CD4-positive, alpha-beta T cell (primary cell): ENCODE results near the gene ECHS1. TPM values are rescaled to one million over a fixed set of nuclear protein-coding genes. Genes with fewer than 3 reads are reported as not detected.

Experiments used
- ATAC-seq: fragments of 200-7000 bp; cut with Tn5 transposase; one replicate; pipeline ENCODE4 v1.10.0; 2022; ENCODE audit warnings: mild to moderate bottlenecking; ENCODE audit not compliant: poor library complexity
- CTCF ChIA-PET: fragments of 350-600 bp; sonication (Branson Sonifier 250); formaldehyde crosslinking; loops from one replicate; lab custom pipeline; 2021; ENCODE audit warnings: antibody characterized with exemption, inconsistent platforms; lab: Charles Lee
- POLR2A ChIA-PET: fragments of 350-600 bp; sonication (Branson Sonifier 250); formaldehyde crosslinking; loops from one replicate; lab custom pipeline; 2021; ENCODE audit warnings: antibody characterized with exemption, inconsistent platforms; lab: Charles Lee
- DNase-seq, 14 experiments: peaks; one replicate each; pipeline ENCODE4 v3.0.0-alpha.2; 2013 to 2020; ENCODE audit warnings: mixed read lengths in 2 of 14
- H3K27ac ChIP-seq, 2 donors: one replicate each; pipeline versions ENCODE4 v1.5.1 to v1.7.0; 2013; ENCODE audit warnings: low read length in 2 of 2, low read depth in 1 of 2, mild to moderate bottlenecking in 1 of 2
- H3K27me3 ChIP-seq, 2 experiments: 1 replicate in 1 of 2; 2 replicates in 1 of 2; pipeline versions ENCODE4 v1.6.1 to v1.7.0; 2013; ENCODE audit warnings: low read length in 2 of 2, control low read depth in 1 of 2, mild to moderate bottlenecking in 1 of 2, moderate library complexity in 1 of 2; ENCODE audit not compliant: insufficient read depth in 2 of 2, control insufficient read depth in 1 of 2
- H3K36me3 ChIP-seq: one replicate; pipeline ENCODE4 v1.6.1; 2013; ENCODE audit warnings: low read length, control low read depth; ENCODE audit not compliant: insufficient read depth
- H3K4me1 ChIP-seq: one replicate; pipeline ENCODE4 v1.6.1; 2013; ENCODE audit warnings: low read length, control low read depth; ENCODE audit not compliant: insufficient read depth
- H3K4me3 ChIP-seq: one replicate; pipeline ENCODE4 v1.5.1; 2013; ENCODE audit warnings: mild to moderate bottlenecking, low read length, moderate library complexity
- H3K9me3 ChIP-seq, 2 experiments: 1 replicate in 1 of 2; 2 replicates in 1 of 2; pipeline versions ENCODE4 v1.6.1 to v1.7.0; 2013; ENCODE audit warnings: low read length in 2 of 2, mild to moderate bottlenecking in 2 of 2, control low read depth in 1 of 2, moderate library complexity in 1 of 2; ENCODE audit not compliant: control insufficient read depth in 1 of 2, insufficient read depth in 1 of 2
- H3K27ac Mint-ChIP-seq: one replicate; pipeline ENCODE4 v1.8.0; 2020; ENCODE audit warnings: mixed read lengths
- H3K27me3 Mint-ChIP-seq: one replicate; pipeline ENCODE4 v1.8.0; 2021; ENCODE audit warnings: mixed read lengths
- H3K36me3 Mint-ChIP-seq: one replicate; pipeline ENCODE4 v1.8.0; 2021; ENCODE audit warnings: low read depth, mixed read lengths
- H3K4me1 Mint-ChIP-seq: one replicate; pipeline ENCODE4 v1.8.0; 2021; ENCODE audit warnings: low read depth, mixed read lengths
- H3K4me3 Mint-ChIP-seq: one replicate; pipeline ENCODE4 v1.8.0; 2020; ENCODE audit warnings: mild to moderate bottlenecking, mixed read lengths
- H3K9me3 Mint-ChIP-seq: one replicate; pipeline ENCODE4 v1.8.0; 2020; ENCODE audit warnings: mixed read lengths
- intact Hi-C, 2 experiments: fragments of 100-400 bp; cut with DNase I in 1 of 2; cut with micrococcal nuclease in 1 of 2; formaldehyde crosslinking; loops; one replicate each; pipeline versions ENCODE4 v1.15.1 to v1.9.0; 2023 to 2025; cut with DNase I, micrococcal nuclease
- total RNA-seq, 174 experiments: library from RNA in 2 of 174; stranded (reverse) in 2 of 174; gene quantifications; one replicate each; pipeline ENCODE4 v1.2.3 and lab custom pipeline; 2021 to 2026
- TF ChIP-seq, protein P1 (sequence below): fragments of 200-600 bp; IDR thresholded peaks from one replicate; pipeline ENCODE4 v1.8.0; 2022; ENCODE audit warnings: antibody characterized with exemption, mild to moderate bottlenecking

Gene ECHS1
- total RNA-seq, 2 experiments from 2014 or later = 7.6 to 8.3 TPM

DNA sequence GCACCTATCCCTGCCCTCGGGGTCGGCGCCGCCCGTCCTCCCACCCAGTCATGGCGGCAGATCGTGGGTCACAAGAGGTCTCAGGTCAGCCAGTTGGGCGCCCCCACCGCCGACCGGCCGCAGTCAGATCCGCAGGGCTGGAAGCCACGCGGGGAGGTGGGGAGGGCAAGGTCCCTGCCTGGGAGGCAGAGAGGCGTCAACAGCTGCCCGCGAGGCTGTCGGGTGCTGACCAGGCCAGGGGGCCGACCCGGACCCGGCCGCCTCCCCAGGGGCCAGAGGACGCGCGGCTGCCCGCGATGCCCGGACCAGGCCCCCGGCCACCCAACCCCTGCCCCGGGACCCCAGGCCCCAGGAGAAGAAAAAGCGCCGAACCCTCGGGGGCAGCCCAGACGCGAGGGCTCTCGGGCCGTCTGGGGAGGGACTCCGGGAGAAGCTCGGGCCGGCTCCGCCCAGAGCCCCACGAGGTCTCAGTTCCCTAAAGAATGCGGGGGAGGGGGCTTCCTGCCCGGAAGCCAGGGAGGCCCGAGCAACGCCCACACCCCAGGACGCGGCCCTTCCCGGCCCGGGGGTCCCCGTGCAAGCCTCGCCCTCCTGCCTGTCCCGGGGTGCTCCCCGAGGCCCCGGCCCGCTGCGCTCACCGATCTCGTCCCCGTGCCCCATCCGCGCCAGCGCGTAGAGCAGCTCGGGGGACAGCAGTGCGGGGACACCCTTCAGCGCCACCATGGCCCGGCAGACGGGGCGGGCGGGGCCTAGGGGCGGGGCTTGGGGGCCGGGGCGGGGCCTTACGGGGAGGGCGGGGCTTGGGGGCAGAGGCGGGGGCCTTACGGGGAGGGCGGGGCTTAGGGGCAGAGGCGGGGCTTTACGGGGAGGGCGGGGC lies 15.6 kb downstream of the ECHS1 start, which contains the start of gene FUOM:
Gene FUOM (minus strand): TSS at position 735 of the 877 bp plus-strand sequence. CDS start 12 bp downstream, at position 723.
- H3K4me3 ChIP-seq = peak within 1 kb of the TSS; percentile 63
- H3K36me3 Mint-ChIP-seq = peaks cover 12% of the 10 kb centered on the region
- H3K27ac ChIP-seq = peak within 1 kb of the TSS in 1 of 2 donors; percentile 29
- H3K9me3 ChIP-seq = peaks cover 0 to 6% of the 10 kb centered on the region in 2 experiments
- H3K4me1 ChIP-seq = peaks cover 22% of the 10 kb centered on the region
- peak within 1 kb of the TSS; percentile 83 for H3K4me3 Mint-ChIP-seq
- POLR2A ChIA-PET = interaction anchor here (0.7 to 1.8 kb wide), 5 partner anchors 16 to 93 kb away, joined by 3 to 8 read pairs (median 3); partner anchors contain the start of genes CALY and ECHS1
- H3K4me1 Mint-ChIP-seq = no peaks in the 10 kb centered on the region
- DNase-seq = peak; percentile 51 to 88 (median 66)
- no peaks in the 10 kb centered on the region for H3K27me3 ChIP-seq
- CTCF ChIA-PET = interaction anchor here (1.4 to 3.4 kb wide), 2 partner anchors 28 to 49 kb away, joined by 3 to 12 read pairs; no protein-coding TSS in a partner anchor
- intact Hi-C loops = loop anchor here (1.0 to 2.0 kb wide), 4 partner anchors 15 to 48 kb away; partner anchors contain the start of genes CALY (in 2 of the 2) and MTG1 (in 1 of the 2)
- H3K27ac Mint-ChIP-seq = peak within 1 kb of the TSS; percentile 53
- no peaks in the 10 kb centered on the region for H3K9me3 Mint-ChIP-seq
- peak; percentile 91 for ATAC-seq
- H3K36me3 ChIP-seq = no peaks in the 10 kb centered on the region
- H3K27me3 Mint-ChIP-seq = no peaks in the 10 kb centered on the region
- TF ChIP-seq, protein P1, sequence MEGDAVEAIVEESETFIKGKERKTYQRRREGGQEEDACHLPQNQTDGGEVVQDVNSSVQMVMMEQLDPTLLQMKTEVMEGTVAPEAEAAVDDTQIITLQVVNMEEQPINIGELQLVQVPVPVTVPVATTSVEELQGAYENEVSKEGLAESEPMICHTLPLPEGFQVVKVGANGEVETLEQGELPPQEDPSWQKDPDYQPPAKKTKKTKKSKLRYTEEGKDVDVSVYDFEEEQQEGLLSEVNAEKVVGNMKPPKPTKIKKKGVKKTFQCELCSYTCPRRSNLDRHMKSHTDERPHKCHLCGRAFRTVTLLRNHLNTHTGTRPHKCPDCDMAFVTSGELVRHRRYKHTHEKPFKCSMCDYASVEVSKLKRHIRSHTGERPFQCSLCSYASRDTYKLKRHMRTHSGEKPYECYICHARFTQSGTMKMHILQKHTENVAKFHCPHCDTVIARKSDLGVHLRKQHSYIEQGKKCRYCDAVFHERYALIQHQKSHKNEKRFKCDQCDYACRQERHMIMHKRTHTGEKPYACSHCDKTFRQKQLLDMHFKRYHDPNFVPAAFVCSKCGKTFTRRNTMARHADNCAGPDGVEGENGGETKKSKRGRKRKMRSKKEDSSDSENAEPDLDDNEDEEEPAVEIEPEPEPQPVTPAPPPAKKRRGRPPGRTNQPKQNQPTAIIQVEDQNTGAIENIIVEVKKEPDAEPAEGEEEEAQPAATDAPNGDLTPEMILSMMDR = no peak

DNA sequence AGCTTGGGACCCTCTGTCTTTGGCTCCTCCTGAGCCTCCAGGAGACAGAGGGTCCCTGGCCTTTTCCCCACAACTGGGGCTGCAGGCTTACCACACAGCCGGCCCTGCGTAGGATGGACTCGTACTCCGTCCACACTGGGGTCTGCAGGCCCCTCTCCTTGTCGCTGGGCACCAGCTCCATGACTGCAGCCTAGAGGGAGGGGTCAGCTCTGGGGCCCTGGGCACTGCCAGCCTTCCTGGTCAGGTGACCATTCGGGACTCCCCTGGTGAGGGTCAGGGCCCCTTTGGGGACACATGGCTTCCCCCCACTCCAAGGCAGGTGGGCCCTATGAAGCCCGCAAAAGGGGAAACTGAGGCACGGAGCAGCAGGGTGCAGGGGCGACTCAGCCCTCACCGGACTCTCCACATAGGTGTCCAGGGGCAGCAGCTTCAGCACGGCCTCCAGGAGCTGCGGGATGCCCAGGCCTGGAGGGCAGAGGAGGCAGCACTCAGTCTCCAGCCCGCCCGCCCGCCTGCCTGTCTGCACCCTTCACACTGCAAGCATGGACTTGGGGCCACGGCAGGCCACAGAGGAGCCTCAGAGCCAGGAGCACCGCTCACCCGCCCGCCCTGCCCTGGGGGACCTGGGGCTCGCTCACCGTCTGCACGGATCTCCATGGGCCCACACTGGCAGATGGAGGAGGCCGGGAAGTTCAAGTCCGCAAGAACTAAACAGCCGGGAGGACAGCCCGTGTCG lies 16.4 kb downstream of the ECHS1 start:
- no peaks in the 10 kb centered on the region for H3K27me3 ChIP-seq
- H3K4me1 ChIP-seq = peaks cover 20% of the 10 kb centered on the region
- peak overlapping the region; percentile 63 for H3K4me3 ChIP-seq
- Mint-ChIP-seq H3K4me1 (no peaks in the 10 kb centered on the region), H3K27me3 (no peaks in the 10 kb centered on the region), H3K36me3 (peaks cover 4% of the 10 kb centered on the region), H3K9me3 (no peaks in the 10 kb centered on the region), H3K4me3 (peak overlapping the region; percentile 83), H3K27ac (no peak overlapping the region)
- H3K36me3 ChIP-seq = no peaks in the 10 kb centered on the region
- ATAC-seq (no peak), DNase-seq (peak in 1 of 14 experiments; percentile 19)
- ChIA-PET POLR2A (interaction anchor here (1.0 to 1.8 kb wide), 4 partner anchors 16 to 33 kb away, joined by 3 to 8 read pairs (median 5); partner anchors contain the start of genes CALY and ECHS1), CTCF (interaction anchor here (3.4 kb wide), 1 partner anchor 27 kb away, joined by 12 read pairs; no protein-coding TSS in a partner anchor)
- H3K9me3 ChIP-seq = peaks cover 0 to 6% of the 10 kb centered on the region in 2 experiments
- intact Hi-C loops = loop anchor here in 1 of 2 experiments (2.0 kb wide), 2 partner anchors 20 to 38 kb away; partner anchors contain the start of genes CALY and MTG1
- no peak overlapping the region for H3K27ac ChIP-seq
- TF ChIP-seq, protein P1 = no peak

DNA sequence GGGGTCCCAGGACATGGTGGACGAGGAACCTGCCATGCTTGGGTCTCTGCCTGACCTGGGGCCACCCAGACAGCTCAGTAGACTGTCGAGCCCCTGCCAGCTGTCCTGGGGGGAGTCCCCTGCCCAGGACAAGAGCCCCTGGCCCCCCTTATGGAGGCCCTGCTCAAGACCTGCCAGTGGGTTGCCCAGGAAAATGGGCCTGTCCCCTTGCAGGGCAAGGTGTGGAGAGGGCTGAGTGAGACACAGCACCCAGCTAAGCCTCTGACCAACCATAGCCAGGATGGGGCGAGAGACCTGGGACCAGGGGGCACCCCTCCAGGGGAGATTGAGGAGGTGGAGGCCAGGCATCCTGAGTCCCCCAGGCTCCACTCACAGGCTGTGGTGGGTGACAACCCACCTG lies 17.2 kb downstream of the ECHS1 start:
- H3K27ac Mint-ChIP-seq = no peak overlapping the region
- H3K36me3 Mint-ChIP-seq = no peaks in the 10 kb centered on the region
- H3K4me1 ChIP-seq = peaks cover 19% of the 10 kb centered on the region
- TF ChIP-seq, protein P1 = no peak
- peaks cover 0 to 6% of the 10 kb centered on the region in 2 experiments for H3K9me3 ChIP-seq
- intact Hi-C loops = loop anchor here in 1 of 2 experiments (2.0 kb wide), 2 partner anchors 19 to 39 kb away; partner anchors contain the start of genes CALY and MTG1
- no peaks in the 10 kb centered on the region for H3K27me3 Mint-ChIP-seq
- H3K4me3 ChIP-seq = no peak overlapping the region
- ATAC-seq (no peak), DNase-seq (no peak)
- ChIA-PET CTCF (interaction anchor here (3.4 kb wide), 1 partner anchor 26 kb away, joined by 12 read pairs; no protein-coding TSS in a partner anchor), POLR2A (no interaction called here)
- no peaks in the 10 kb centered on the region for H3K27me3 ChIP-seq
- no peaks in the 10 kb centered on the region for H3K36me3 ChIP-seq
- H3K27ac ChIP-seq = no peak overlapping the region
- H3K4me3 Mint-ChIP-seq = peak overlapping the region; percentile 75
- H3K4me1 Mint-ChIP-seq = no peaks in the 10 kb centered on the region
- H3K9me3 Mint-ChIP-seq = no peaks in the 10 kb centered on the region
